Measurements from ENCODE around the gene CIT. TPM values are rescaled to one million over a fixed set of nuclear protein-coding genes. Genes with fewer than 3 reads are reported as not detected.

The CIT gene
- total and polyA plus RNA-seq, 9 of the 15 experiments (the other 6 are each of a cell fraction or from before 2014, with no cell fraction given), result 1.1 to 46.7 (median 21.3) TPM

DNA sequence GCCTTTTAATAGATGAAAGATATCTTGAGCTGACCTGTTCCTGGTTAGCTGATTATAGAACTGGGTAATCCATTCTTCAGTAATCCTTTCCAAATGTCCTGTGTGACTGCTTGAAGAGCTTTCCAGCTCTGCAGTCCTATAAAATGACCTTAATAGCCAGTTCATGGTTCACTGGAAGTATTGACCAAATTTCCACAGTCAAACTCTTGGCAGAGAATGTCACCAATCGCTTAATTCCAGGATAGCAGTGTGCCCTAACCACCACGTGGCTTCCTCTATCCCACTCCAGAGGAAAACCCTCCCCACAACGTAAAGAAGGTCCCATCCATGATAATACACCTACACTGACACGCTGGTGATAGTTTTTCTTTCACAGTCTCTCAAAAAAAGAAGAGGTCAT lies 191.7 kb downstream of the CIT start:
- BruUV-seq (replicated peaks), result no TSS peak
- Histone ChIP-seq H3K36me3 (ENCODE audit: control insufficient read depth, insufficient read depth, low read length) (peaks cover 50% of the 10 kb centered on the region), H2AFZ (ENCODE audit: low read depth, low read length) (no peak overlapping the region), H3K4me1 (replicated peaks in 1 of 2; ENCODE audit: control insufficient read depth in 2 of 2, insufficient read depth in 2 of 2, low read length in 2 of 2) (peaks cover 0 to 3% of the 10 kb centered on the region in 2 experiments; a peak in 3 of 5 replicates), H3K27me3 (ENCODE audit: control insufficient read depth in 2 of 2, insufficient read depth in 2 of 2, low read length in 2 of 2) (no peaks in the 10 kb centered on the region), H3K79me2 (ENCODE audit: control insufficient read depth, insufficient read depth, low read length) (no peaks in the 10 kb centered on the region), H3K27ac (ENCODE audit: extremely low read depth, low read depth, low read length) (no peak overlapping the region), H3K9me1 (ENCODE audit: control insufficient read depth, insufficient read depth, low read length) (no peaks in the 10 kb centered on the region), H3K9ac (ENCODE audit: insufficient read depth in 1 of 2, low read depth in 2 of 2, low read length in 2 of 2) (no peak overlapping the region), H3K4me3 (no peak overlapping the region), H3K9me3 (replicated peaks; ENCODE audit: control insufficient read depth, insufficient read depth, low read depth, low read length) (no peaks in the 10 kb centered on the region), H3K4me2 (ENCODE audit: insufficient read depth, low read length) (no peak overlapping the region), H4K20me1 (replicated peaks; ENCODE audit: control insufficient read depth, insufficient read depth, low read length) (no peaks in the 10 kb centered on the region)
- DNase-seq (ENCODE audit: extremely low read depth in 1 of 4, low spot score in 3 of 4), result no peak
- no peak for ATAC-seq
- in situ Hi-C loops (cut with MboI), result no loop called here
- intact Hi-C loops (cut with micrococcal nuclease), result no loop called here
- ChIA-PET POLR2A (interaction anchor here (1.5 to 1.6 kb wide), 2 partner anchors 14 to 25 kb away, joined by 4 to 5 read pairs; no protein-coding TSS in a partner anchor), CTCF (ENCODE audit: low intra/inter-chr PET ratio) (no interaction called here)
- TF ChIP-seq TSC22D4 (tag; IDR thresholded peaks at IDR 0.05), result no peak
- TF ChIP-seq MTA2 (IDR thresholded peaks at IDR 0.05; ENCODE audit: low read depth), result no peak
- no peak for TF ChIP-seq SOX6 (IDR thresholded peaks at IDR 0.05)
- no peak for FAIRE-seq
- 56% methylated on average over 4 of the region's 4 CpGs for WGBS (ENCODE audit: insufficient coverage, low coverage, missing lambda C conversion rate)

DNA sequence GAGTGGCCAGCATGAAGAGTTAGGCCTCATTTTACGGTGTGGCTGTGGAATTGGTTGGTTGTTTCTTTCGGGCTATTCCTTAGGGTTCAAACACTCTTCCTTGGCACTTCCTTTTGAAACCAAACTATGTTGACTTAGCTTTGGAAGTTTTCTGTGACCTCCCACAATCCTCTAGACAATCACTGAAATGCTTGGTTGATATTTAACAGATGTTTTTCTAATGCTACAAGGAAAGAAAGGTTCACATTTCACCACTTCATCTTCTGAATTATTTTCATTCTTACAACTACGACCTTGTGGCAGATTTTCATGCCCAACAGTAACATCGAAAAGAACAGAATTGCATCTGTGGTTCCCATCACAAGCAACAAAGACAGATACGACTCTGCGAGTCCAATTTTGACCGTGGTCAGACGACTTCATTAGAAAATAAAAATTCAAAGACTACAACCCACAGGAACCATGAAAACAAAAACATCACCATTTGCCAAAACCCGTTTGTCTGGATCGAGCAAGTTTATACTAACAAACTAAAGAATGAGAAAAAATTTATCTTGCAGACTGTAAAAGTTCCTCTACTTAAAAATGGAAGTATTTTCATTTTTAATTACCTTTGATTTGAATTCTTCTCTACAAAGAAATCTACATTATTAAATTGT lies 192.3 kb downstream of the CIT start:
- TF ChIP-seq MYC (IDR thresholded peaks at IDR 0.05; ENCODE audit: low read depth, low read length) (no peak), MYC (CRISPR knock-in tag; IDR thresholded peaks at IDR 0.05; ENCODE audit: borderline replicate concordance, low read depth) (no peak), MEF2D (tag; conservative IDR thresholded peaks at IDR 0.05; ENCODE audit: low read depth) (no peak), TRIM28 (IDR thresholded peaks at IDR 0.05) (no peak), ZNF41 (CRISPR knock-in tag; conservative IDR thresholded peaks at IDR 0.05) (no peak), LCOR (CRISPR knock-in tag; IDR thresholded peaks at IDR 0.05) (no peak), KLF16 (IDR thresholded peaks at IDR 0.05) (no peak)
- TF ChIP-seq, protein P1, sequence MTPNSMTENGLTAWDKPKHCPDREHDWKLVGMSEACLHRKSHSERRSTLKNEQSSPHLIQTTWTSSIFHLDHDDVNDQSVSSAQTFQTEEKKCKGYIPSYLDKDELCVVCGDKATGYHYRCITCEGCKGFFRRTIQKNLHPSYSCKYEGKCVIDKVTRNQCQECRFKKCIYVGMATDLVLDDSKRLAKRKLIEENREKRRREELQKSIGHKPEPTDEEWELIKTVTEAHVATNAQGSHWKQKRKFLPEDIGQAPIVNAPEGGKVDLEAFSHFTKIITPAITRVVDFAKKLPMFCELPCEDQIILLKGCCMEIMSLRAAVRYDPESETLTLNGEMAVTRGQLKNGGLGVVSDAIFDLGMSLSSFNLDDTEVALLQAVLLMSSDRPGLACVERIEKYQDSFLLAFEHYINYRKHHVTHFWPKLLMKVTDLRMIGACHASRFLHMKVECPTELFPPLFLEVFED (CRISPR knock-in tag; conservative IDR thresholded peaks at IDR 0.05), result no peak
- H3K27me3 ChIP-seq (ENCODE audit: control insufficient read depth in 2 of 2, insufficient read depth in 2 of 2, low read length in 2 of 2), result no peaks in the 10 kb centered on the region
- peaks cover 50% of the 10 kb centered on the region for H3K36me3 ChIP-seq (ENCODE audit: control insufficient read depth, insufficient read depth, low read length)
- H3K4me2 ChIP-seq (ENCODE audit: insufficient read depth, low read length), result no peak overlapping the region
- no peak overlapping the region for H3K4me3 ChIP-seq
- H2AFZ ChIP-seq (ENCODE audit: low read depth, low read length), result no peak overlapping the region
- no peaks in the 10 kb centered on the region for H3K9me1 ChIP-seq (ENCODE audit: control insufficient read depth, insufficient read depth, low read length)
- H3K27ac ChIP-seq (ENCODE audit: extremely low read depth, low read depth, low read length), result no peak overlapping the region
- BruUV-seq (replicated peaks), result no TSS peak
- 83% methylated on average over 10 of the region's 10 CpGs for WGBS (ENCODE audit: insufficient coverage, low coverage, missing lambda C conversion rate)
- ATAC-seq (no peak), DNase-seq (ENCODE audit: extremely low read depth in 1 of 4, low spot score in 3 of 4) (no peak), FAIRE-seq (no peak)
- in situ Hi-C loops (cut with MboI), result no loop called here
- intact Hi-C loops (cut with micrococcal nuclease), result no loop called here
- H3K79me2 ChIP-seq (ENCODE audit: control insufficient read depth, insufficient read depth, low read length), result no peaks in the 10 kb centered on the region
- POLR2A ChIA-PET, result interaction anchor here (0.6 to 1.6 kb wide), 3 partner anchors 26 to 510 kb away, joined by 3 to 4 read pairs (median 3); no protein-coding TSS in a partner anchor
- H4K20me1 ChIP-seq (replicated peaks; ENCODE audit: control insufficient read depth, insufficient read depth, low read length), result no peaks in the 10 kb centered on the region
- no peak overlapping the region for H3K9ac ChIP-seq (ENCODE audit: insufficient read depth in 1 of 2, low read depth in 2 of 2, low read length in 2 of 2)
- no peaks in the 10 kb centered on the region for H3K9me3 ChIP-seq (replicated peaks; ENCODE audit: control insufficient read depth, insufficient read depth, low read depth, low read length)
- CTCF ChIA-PET (ENCODE audit: low intra/inter-chr PET ratio), result no interaction called here
- no peaks in the 10 kb centered on the region; a peak in 3 of 5 replicates for H3K4me1 ChIP-seq (replicated peaks in 1 of 2; ENCODE audit: control insufficient read depth in 2 of 2, insufficient read depth in 2 of 2, low read length in 2 of 2)

Data from K562 (cell line).